Uterine smooth muscle cell (primary cell): Measurements from ENCODE around the gene OR5AL1. TPM values are rescaled to one million over a fixed set of nuclear protein-coding genes. Genes with fewer than 3 reads are reported as not detected.

Experiments used
- total RNA-seq: library from RNA; depleted of rRNA; stranded (reverse); fragments of >200 nt; gene quantifications from 2 replicates; pipeline ENCODE4 v1.2.3, GENCODE V29; 2014

The OR5AL1 gene
- not detected in 2 replicates for total RNA-seq

DNA sequence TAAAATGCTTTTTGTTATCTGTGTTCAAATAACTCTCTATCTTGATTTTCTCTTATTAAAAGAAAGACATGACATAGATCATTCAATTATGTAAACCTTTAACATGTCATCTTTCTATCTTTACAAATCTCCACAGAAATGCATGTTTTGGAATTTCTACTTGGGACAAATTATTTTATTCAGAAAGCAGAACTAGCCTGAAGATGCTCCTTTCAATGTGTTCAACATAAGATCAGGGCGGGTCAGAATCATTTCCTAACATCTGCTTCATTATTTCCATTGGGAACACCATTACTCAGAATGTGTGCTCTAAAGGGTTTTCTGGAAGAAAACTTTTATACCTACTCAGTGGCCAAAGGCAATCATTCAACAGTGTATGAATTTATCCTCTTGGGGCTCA lies at the start of gene OR5AL1:
Gene OR5AL1 (plus strand): TSS at position 301 of the 400 bp plus-strand sequence.

GRCh38 chr11:56375324-56375723 lies 37.2 kb upstream of the OR5AL1 start, which contains the start of gene OR8U1:
TSS of gene OR8U1 (plus strand) at chr11:56375624. CDS start at chr11:56375624, 0 bp downstream.

Other genes with a start within 250 kb of the OR5AL1 start
- not detected in 2 replicates for gene OR5J2, start 236.1 kb upstream of the OR5AL1 start, total RNA-seq
- gene OR5T2, start 178.4 kb upstream of the OR5AL1 start, total RNA-seq, result not detected in 2 replicates
- gene OR5T3, start 160.4 kb upstream of the OR5AL1 start, total RNA-seq, result not detected in 2 replicates
- gene OR5T1, start 138.5 kb upstream of the OR5AL1 start, total RNA-seq, result not detected in 2 replicates
- not detected in 2 replicates for gene OR8H1, start 120.4 kb upstream of the OR5AL1 start, total RNA-seq
- gene OR8K3, start 97.6 kb upstream of the OR5AL1 start, total RNA-seq, result not detected in 2 replicates
- gene OR8K1, start 66.7 kb upstream of the OR5AL1 start, total RNA-seq, result not detected in 2 replicates
- gene OR8J1, start 58.4 kb upstream of the OR5AL1 start, total RNA-seq, result not detected in 2 replicates
- not detected in 2 replicates for gene OR8U1, start 37.1 kb upstream of the OR5AL1 start, total RNA-seq
- gene OR5M3, start 60.7 kb downstream of the OR5AL1 start, total RNA-seq, result not detected in 2 replicates
- not detected in 2 replicates for gene OR5M8, start 78.7 kb downstream of the OR5AL1 start, total RNA-seq
- gene OR5M11, start 130.6 kb downstream of the OR5AL1 start, total RNA-seq, result not detected in 2 replicates
- gene OR5M10, start 165.0 kb downstream of the OR5AL1 start, total RNA-seq, result not detected in 2 replicates
- not detected in 2 replicates for gene OR5M1, start 202.2 kb downstream of the OR5AL1 start, total RNA-seq
- not detected in 2 replicates for gene OR5AP2, start 229.7 kb downstream of the OR5AL1 start, total RNA-seq